ENCODE measurements around the gene PPP2R5A. TPM values are rescaled to one million over a fixed set of nuclear protein-coding genes. Genes with fewer than 3 reads are reported as not detected.

PPP2R5A gene
- total RNA-seq, 3 donors from 2014 or later: 56.5 to 63.9 (median 63.3) TPM

- DNase-seq (no peak), ATAC-seq (no peak)
- intact Hi-C loops (cut with DNase I, micrococcal nuclease): no loop called here
Observed at GRCh38 chr1:212241501-212241900, 43.7 kb upstream of the PPP2R5A start.

DNA sequence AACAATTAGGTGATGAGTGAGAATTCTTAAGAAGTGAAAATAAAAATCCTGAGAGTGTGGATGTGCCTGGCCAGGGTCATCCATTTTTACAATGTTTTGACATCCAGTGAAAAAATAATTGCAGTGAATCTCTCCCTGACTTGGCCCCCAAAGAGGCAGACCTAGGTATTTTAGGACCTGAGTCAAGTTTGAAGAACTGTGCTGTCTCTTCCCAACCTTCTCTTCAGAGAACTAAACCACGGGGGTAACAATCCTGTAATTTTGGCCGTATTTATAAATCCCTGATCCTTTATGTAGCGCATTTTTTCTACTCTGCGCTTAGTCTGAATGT lies 43.3 kb upstream of the PPP2R5A start:
- DNase-seq (no peak), ATAC-seq (no peak)
- TF ChIP-seq, protein P1, sequence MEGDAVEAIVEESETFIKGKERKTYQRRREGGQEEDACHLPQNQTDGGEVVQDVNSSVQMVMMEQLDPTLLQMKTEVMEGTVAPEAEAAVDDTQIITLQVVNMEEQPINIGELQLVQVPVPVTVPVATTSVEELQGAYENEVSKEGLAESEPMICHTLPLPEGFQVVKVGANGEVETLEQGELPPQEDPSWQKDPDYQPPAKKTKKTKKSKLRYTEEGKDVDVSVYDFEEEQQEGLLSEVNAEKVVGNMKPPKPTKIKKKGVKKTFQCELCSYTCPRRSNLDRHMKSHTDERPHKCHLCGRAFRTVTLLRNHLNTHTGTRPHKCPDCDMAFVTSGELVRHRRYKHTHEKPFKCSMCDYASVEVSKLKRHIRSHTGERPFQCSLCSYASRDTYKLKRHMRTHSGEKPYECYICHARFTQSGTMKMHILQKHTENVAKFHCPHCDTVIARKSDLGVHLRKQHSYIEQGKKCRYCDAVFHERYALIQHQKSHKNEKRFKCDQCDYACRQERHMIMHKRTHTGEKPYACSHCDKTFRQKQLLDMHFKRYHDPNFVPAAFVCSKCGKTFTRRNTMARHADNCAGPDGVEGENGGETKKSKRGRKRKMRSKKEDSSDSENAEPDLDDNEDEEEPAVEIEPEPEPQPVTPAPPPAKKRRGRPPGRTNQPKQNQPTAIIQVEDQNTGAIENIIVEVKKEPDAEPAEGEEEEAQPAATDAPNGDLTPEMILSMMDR (IDR thresholded peaks at IDR 0.05): no peak
- intact Hi-C loops (cut with DNase I, micrococcal nuclease): no loop called here
- no peaks in the 10 kb centered on the region for H3K9me3 ChIP-seq
- no peak overlapping the region for H3K4me3 ChIP-seq
- no peaks in the 10 kb centered on the region for H3K36me3 ChIP-seq (ENCODE audit: low read depth)
- H3K4me1 ChIP-seq (ENCODE audit: low read depth): peaks cover 20% of the 10 kb centered on the region

More at GRCh38 chr1:212241501-212241900, 43.7 kb upstream of the PPP2R5A start:
- Histone ChIP-seq H3K4me1 (ENCODE audit: low read depth) (peaks cover 24% of the 10 kb centered on the region), H3K9me3 (no peaks in the 10 kb centered on the region), H3K36me3 (ENCODE audit: low read depth) (no peaks in the 10 kb centered on the region), H3K4me3 (no peak overlapping the region)
- TF ChIP-seq, protein P1 (IDR thresholded peaks at IDR 0.05): no peak

DNA sequence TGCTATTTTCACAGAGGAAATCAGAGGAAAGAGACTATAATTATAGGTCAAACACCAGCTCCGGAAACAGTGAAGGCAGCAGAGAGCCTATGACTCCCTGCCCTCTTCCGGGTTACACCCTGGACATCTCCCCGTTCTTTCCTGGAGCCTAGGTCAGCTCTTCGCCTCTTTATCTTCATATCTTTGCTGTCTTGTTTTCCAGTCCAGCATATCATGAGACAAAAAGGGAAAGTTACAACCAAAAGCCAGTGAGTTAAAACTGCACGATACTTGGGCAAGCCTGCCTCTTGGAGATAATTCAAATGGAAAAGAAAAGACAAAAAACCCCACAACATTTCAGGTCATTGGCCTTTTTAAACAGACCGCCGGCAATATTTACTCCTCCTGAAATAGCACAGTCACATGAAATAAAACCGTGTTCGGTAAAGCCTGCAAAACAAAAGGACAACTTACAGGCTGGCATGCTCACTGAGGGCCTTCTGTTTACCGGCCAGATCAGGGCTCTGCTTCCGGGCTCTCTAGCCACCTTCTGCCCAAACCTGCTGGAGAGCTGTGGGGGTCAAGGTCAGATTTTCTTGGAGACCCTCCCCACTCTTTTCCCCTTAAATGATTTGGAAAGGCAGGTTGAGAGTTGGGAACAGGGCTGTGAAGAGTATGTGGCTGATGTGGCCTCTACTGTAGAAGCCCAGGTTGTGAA lies 42.8 kb upstream of the PPP2R5A start:
- TF ChIP-seq, protein P1 (IDR thresholded peaks at IDR 0.05): no peak
- H3K4me3 ChIP-seq: no peak overlapping the region
- peaks cover 18% of the 10 kb centered on the region for H3K4me1 ChIP-seq (ENCODE audit: low read depth)
- DNase-seq (peak in 1 of 3 donors; percentile 41), ATAC-seq (peak; percentile 69)
- no peaks in the 10 kb centered on the region for H3K36me3 ChIP-seq (ENCODE audit: low read depth)
- intact Hi-C loops (cut with DNase I, micrococcal nuclease): no loop called here
- no peaks in the 10 kb centered on the region for H3K9me3 ChIP-seq

DNA sequence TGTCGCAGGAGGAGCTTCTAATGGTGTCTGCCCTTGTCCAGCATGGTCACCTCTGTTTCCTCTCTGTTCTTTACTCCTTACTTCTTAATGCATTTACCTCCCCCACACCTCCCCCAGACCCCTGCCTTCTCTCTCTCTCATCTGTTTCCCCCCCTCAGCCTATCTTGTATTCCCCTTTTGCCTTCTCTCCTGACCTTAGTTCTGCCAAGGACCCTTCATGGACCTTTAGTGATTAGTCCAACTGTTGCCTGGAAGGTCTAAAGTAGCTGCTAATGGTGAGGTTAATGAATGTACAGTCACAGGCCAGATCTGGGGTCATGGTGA lies 42.3 kb upstream of the PPP2R5A start:
- no peak overlapping the region for H3K4me3 ChIP-seq
- H3K36me3 ChIP-seq (ENCODE audit: low read depth): no peaks in the 10 kb centered on the region
- DNase-seq: no peak
- peaks cover 14% of the 10 kb centered on the region for H3K4me1 ChIP-seq (ENCODE audit: low read depth)
- H3K9me3 ChIP-seq: no peaks in the 10 kb centered on the region
- intact Hi-C loops (cut with DNase I, micrococcal nuclease): no loop called here
- no peak for ATAC-seq
- TF ChIP-seq, protein P1 (IDR thresholded peaks at IDR 0.05): no peak

DNA sequence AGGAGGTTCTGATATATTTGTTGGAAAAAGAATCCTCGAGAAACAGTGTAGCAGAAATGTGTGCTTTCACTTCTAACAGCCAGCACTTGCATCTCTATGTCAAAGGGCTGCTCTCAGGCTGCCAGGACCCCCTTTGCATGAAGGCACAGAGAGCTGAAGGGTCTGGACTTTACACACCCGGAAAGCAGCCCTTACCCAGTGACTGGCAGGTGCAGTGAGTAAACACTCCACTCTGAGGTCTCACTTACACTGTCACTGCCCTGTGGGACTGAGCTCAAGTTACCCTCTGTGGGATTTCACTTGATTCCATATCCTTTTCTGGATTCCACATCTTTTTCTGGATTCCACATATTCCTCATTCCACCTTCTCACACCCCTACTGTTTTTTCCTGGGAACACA lies 40.8 kb upstream of the PPP2R5A start:
- H3K4me3 ChIP-seq: no peak overlapping the region
- DNase-seq (no peak), ATAC-seq (peak; percentile 54)
- intact Hi-C loops (cut with DNase I, micrococcal nuclease): no loop called here
- peaks cover 7% of the 10 kb centered on the region for H3K4me1 ChIP-seq (ENCODE audit: low read depth)
- TF ChIP-seq, protein P1 (IDR thresholded peaks at IDR 0.05): no peak
- no peaks in the 10 kb centered on the region for H3K9me3 ChIP-seq
- no peaks in the 10 kb centered on the region for H3K36me3 ChIP-seq (ENCODE audit: low read depth)
